SU-DHL-6 (cell line): ENCODE results near the gene COL4A1.

ENCODE experiments used
- H2AFZ ChIP-seq: fragments of 200-600 bp; sonication (generic); 2 replicates; pipeline ENCODE4 v1.6.1; 2014; ENCODE audit warnings: low read depth, mild to moderate bottlenecking, moderate library complexity, mixed read lengths, antibody characterized with exemption, low read length; ENCODE audit not compliant: severe bottlenecking
- H3F3A ChIP-seq: fragments of 200-600 bp; shearing (Covaris generic); 2 replicates; pipeline ENCODE4 v1.6.0; 2016; ENCODE audit warnings: antibody characterized with exemption, mild to moderate bottlenecking; ENCODE audit not compliant: insufficient read depth
- H3K27ac ChIP-seq: fragments of 200-600 bp; sonication (generic); 2 replicates; pipeline ENCODE4 v1.5.1; 2016; ENCODE audit warnings: low read depth, mild to moderate bottlenecking, low read length, moderate library complexity, mixed read lengths
- H3K27me3 ChIP-seq: fragments of 200-600 bp; sonication (generic), shearing (Covaris generic); 2 replicates; pipeline ENCODE4 v1.6.0; 2014; ENCODE audit warnings: mild to moderate bottlenecking, low read length
- H3K36me3 ChIP-seq: fragments of 200-600 bp; sonication (generic); 2 replicates; pipeline ENCODE4 v1.6.1; 2014; ENCODE audit warnings: mild to moderate bottlenecking, low read length, mixed read lengths
- H3K4me2 ChIP-seq: fragments of 300-600, 200-600 bp; shearing (Covaris generic), sonication (generic); 2 replicates; pipeline ENCODE4 v1.6.0; 2014; ENCODE audit warnings: low read length, low read depth, mild to moderate bottlenecking; ENCODE audit not compliant: poor library complexity, severe bottlenecking
- H3K4me3 ChIP-seq: fragments of 200-600 bp; sonication (generic); 2 replicates; pipeline ENCODE4 v1.5.1; 2014; ENCODE audit warnings: antibody characterized with exemption, low read length, mild to moderate bottlenecking, mixed read lengths; ENCODE audit not compliant: insufficient read depth, poor library complexity, severe bottlenecking
- H3K79me2 ChIP-seq: fragments of 200-600 bp; sonication (generic); 2 replicates; pipeline ENCODE4 v1.6.1; 2014; ENCODE audit warnings: mild to moderate bottlenecking, low read length, moderate library complexity; ENCODE audit not compliant: insufficient read depth
- H3K9ac ChIP-seq: fragments of 200-600 bp; sonication (generic); 2 replicates; pipeline ENCODE4 v1.7.0; 2014; ENCODE audit warnings: mild to moderate bottlenecking, low read length
- H3K9me2 ChIP-seq: fragments of 200-600 bp; sonication (generic); replicated peaks from 2 replicates; pipeline ENCODE4 v1.6.1; 2014; ENCODE audit warnings: low read length; ENCODE audit not compliant: insufficient read depth
- H3K9me3 ChIP-seq: fragments of 200-600 bp; sonication (generic); 2 replicates; pipeline ENCODE4 v1.6.1; 2014; ENCODE audit warnings: low read length, mixed read lengths; ENCODE audit not compliant: insufficient read depth
- H4K20me1 ChIP-seq: fragments of 200-600 bp; sonication (generic); 2 replicates; pipeline ENCODE4 v1.6.1; 2014; ENCODE audit warnings: low read depth, mild to moderate bottlenecking, antibody characterized with exemption, low read length, moderate library complexity, mixed read lengths
- CTCF ChIP-seq: fragments of 200-600 bp; sonication (generic); IDR thresholded peaks from one replicate; pipeline ENCODE4 v1.5.1; 2017; ENCODE audit warnings: antibody characterized with exemption, mild to moderate bottlenecking, low read length, moderate library complexity; ENCODE audit not compliant: insufficient read depth, poor library complexity, severe bottlenecking
- EZH2phosphoT487 ChIP-seq: fragments of 200-600 bp; sonication (generic), shearing (Covaris generic); conservative IDR thresholded peaks from 2 replicates; pipeline ENCODE4 v1.6.1; 2018; ENCODE audit warnings: mild to moderate bottlenecking, antibody characterized with exemption, low read length, moderate library complexity, mixed read lengths

Gene COL4A1

GRCh38 chr13:110119935-110120905 lies 186.7 kb downstream of the COL4A1 start:
- Histone ChIP-seq H2AFZ (no peak overlapping the region), H3K9me3 (no peaks in the 10 kb centered on the region), H3F3A (no peaks in the 10 kb centered on the region), H3K9me2 (no peaks in the 10 kb centered on the region), H3K4me3 (no peak overlapping the region), H3K9ac (no peak overlapping the region), H4K20me1 (no peaks in the 10 kb centered on the region), H3K27me3 (no peaks in the 10 kb centered on the region), H3K36me3 (no peaks in the 10 kb centered on the region), H3K27ac (no peak overlapping the region), H3K4me2 (no peak overlapping the region), H3K79me2 (no peaks in the 10 kb centered on the region)
- no peak for TF ChIP-seq CTCF
- no peak for TF ChIP-seq EZH2phosphoT487

GRCh38 chr13:110118106-110118505 lies 188.9 kb downstream of the COL4A1 start:
- Histone ChIP-seq H3K4me3 (no peak overlapping the region), H3K27ac (no peak overlapping the region), H2AFZ (no peak overlapping the region), H3K9me3 (no peaks in the 10 kb centered on the region), H3K79me2 (no peaks in the 10 kb centered on the region), H3K9me2 (no peaks in the 10 kb centered on the region), H3K36me3 (no peaks in the 10 kb centered on the region), H3K4me2 (no peak overlapping the region), H3K9ac (no peak overlapping the region), H4K20me1 (no peaks in the 10 kb centered on the region), H3F3A (no peaks in the 10 kb centered on the region), H3K27me3 (no peaks in the 10 kb centered on the region)
- TF ChIP-seq CTCF = no peak
- TF ChIP-seq EZH2phosphoT487 = no peak

GRCh38 chr13:110116072-110116487 lies 190.9 kb downstream of the COL4A1 start:
- Histone ChIP-seq H3K36me3 (no peaks in the 10 kb centered on the region), H3K27me3 (no peaks in the 10 kb centered on the region), H3F3A (no peaks in the 10 kb centered on the region), H3K9me2 (no peaks in the 10 kb centered on the region), H3K9me3 (no peaks in the 10 kb centered on the region), H3K9ac (no peak overlapping the region), H4K20me1 (no peaks in the 10 kb centered on the region), H3K4me3 (no peak overlapping the region), H3K79me2 (no peaks in the 10 kb centered on the region), H3K4me2 (no peak overlapping the region), H2AFZ (no peak overlapping the region), H3K27ac (no peak overlapping the region)
- TF ChIP-seq CTCF = peak; percentile 57
- no peak for TF ChIP-seq EZH2phosphoT487
